Measurements from ENCODE around the gene SYT7.
A peak's percentile ranks its signal among the peaks of the same experiment; 100 is the strongest.
"Not testable (repeated sequence)": the region's sequence is repeated elsewhere in the genome, so short reads cannot be mapped to it uniquely, and the experiment has no call there.

The SYT7 gene, protein sequence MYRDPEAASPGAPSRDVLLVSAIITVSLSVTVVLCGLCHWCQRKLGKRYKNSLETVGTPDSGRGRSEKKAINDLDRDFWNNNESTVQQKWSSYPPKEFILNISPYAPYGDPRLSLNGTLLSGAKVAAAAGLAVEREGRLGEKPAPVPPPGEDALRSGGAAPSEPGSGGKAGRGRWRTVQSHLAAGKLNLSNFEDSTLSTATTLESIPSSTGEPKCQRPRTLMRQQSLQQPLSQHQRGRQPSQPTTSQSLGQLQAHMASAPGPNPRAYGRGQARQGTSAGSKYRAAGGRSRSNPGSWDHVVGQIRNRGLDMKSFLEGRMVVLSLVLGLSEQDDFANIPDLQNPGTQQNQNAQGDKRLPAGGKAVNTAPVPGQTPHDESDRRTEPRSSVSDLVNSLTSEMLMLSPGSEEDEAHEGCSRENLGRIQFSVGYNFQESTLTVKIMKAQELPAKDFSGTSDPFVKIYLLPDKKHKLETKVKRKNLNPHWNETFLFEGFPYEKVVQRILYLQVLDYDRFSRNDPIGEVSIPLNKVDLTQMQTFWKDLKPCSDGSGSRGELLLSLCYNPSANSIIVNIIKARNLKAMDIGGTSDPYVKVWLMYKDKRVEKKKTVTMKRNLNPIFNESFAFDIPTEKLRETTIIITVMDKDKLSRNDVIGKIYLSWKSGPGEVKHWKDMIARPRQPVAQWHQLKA

DNA sequence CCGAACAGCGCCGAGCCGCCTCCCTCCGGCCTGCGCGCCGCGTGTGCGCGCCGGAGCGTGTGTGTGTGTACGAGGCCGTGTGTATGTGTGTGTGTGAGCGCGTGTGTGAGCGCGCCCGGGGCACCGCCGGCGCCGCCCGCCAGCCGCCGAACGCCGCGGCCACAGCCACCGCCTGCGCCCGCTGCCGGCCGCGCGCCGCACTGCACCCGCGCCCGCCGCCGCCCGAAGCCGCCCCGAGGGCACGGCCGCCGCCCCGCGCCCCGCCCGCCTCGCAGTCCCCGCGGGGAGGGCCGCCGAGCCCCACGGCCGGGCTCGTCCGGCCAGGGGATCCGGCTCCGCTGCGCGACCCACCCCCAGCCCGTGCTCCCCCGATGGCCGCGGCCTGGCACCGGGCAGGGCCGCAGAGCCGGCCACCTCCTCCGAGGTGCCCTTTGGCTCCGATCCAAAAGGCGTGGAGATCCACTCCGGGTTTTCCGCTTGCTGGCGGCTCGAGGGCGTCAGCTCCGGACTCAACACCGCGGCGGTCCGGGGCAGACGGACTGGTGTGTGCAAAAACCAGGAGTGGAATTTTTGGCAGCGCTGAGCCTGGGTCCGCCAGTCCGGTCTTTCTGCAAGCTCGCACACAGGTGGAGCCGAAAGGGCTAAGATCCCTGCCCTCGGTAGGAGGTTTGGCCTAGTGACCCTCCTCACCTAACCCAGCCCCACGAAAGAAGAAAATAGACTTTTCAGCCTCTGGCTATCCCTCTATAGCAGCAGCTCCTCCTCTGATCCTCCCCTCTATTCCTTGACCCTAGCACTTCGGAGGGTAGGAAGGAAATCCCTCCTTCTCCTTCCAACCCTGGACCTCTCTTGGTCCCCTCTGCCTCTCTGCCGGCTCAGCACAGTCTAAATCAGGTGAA, at the start of gene SYT7:
Gene SYT7 (minus strand): TSS at position 47 of the 899 bp plus-strand sequence. CDS start 256 bp downstream, outside the sequence.
- peak; percentile 90 for DNase-seq (ENCODE audit: low read depth)

DNA sequence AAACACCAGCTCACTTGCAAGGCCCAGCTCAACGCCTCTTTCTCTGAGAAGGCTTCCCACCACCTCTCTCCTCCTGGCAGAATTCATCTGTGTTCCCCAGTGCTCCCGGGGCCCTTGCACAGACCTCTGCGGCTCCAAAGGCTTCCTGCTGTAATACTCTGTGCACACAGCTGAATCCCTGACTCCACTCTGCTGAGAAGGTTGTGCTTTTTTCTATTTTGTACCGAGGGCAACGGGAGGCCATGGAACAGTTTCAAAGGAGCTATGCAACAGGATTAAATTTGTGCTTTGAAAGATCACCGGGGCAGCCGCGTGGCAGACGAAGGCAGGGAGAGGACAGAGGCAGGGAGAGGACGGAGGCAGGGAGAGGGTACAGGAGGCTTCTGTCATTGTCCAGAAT, 49.2 kb upstream of the SYT7 start:
- no peak for DNase-seq (ENCODE audit: low read depth)
- H3K4me3 ChIP-seq (ENCODE audit: low read depth, low read length) = no peak overlapping the region

More for the DNA sequence above, at the start of gene SYT7:
- H3K4me3 ChIP-seq (ENCODE audit: low read depth, low read length) = peak within 1 kb of the TSS; percentile 43

DNA sequence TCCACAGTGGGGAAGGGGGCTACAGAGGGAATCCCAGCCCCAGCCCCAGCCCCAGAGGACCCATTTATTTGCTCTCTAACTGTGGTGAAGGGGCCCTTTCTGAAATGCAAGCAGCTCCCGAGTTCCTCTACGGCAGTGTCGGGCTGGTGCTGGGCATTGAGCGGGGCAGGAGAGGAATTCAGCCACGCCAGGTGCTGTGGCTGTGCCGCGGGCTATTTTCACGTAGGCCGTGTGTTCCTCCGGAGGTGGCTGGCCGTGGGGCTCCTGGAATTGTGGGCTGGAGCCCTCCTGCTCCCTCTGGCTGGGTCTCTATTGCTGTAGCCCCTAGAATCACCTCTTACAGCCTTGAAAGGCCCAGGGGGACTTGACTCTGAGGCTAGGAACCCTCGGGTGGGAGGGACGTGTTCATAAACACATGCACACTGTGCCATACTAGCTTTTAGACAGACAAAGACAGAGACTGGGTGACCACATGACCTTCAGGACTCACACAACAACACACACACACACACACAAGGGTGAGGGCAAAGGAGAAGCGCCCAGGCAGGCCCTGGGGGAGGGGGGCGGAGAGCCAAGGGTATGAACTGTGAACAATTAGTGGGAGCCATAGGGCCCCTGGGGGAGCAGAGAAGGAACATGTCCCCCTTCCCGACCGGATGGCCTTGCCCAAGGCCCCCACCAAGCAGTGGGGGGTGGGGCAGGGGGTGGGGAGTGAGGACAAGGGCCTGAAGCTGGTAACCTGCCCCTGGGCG, 48.4 kb upstream of the SYT7 start:
- H3K4me3 ChIP-seq (ENCODE audit: low read depth, low read length) = no peak overlapping the region
- DNase-seq (ENCODE audit: low read depth) = no peak

DNA sequence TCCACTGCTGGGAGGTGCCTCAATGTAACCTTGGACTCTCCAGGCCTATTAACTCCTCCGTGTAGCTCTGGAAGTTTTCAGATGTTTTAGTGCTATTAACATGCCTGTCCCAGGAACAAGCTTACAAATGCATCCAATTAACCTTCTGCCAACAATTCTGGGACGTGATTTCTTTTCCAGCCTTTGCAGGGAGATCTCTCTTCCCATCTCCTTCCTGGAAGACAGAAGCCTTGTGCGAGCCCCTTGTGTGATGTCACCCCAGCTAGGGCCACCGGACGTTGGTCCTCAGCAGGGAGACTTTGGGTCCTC, 47.7 kb upstream of the SYT7 start:
- no peak for DNase-seq (ENCODE audit: low read depth)
- no peak overlapping the region for H3K4me3 ChIP-seq (ENCODE audit: low read depth, low read length)

DNA sequence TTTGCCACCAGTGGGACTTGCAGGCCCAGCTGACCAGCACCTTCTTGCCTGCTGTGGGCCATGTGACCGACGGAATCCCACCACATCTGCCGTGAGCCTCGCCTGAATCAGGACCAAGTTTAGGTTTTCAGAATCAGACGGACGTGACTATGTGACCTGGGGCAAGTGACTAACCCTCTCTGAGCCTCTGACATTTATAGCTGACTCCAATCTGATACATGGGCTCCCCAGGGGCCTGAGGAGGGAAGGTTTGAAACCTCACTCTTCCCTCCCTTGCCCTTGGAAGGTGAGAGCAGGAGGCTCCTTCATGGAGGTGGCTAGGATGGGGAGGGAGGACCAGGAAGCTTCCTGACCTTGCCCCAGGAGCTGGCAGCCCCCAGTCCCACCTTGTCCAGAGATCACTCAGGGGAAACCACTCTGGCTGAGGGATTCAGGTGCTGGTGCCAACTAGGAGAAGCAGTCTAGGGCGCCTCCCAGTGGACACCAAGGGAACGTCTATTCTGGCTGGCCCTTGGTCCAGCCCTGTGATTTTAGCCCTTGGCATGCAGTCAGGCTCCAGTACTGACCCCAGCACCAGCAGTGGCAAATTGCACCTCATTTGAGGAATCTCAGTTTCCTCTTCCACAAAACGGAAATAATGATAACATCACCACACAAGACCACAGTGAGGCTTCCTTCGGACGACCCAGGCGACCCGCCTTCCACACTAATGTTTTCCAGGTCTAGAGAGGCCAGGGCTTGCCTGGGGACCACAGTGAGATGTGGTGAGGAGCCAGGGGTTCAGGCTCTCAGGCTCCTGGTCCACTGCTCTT, 47.2 kb upstream of the SYT7 start:
- DNase-seq (ENCODE audit: low read depth) = no peak
- H3K4me3 ChIP-seq (ENCODE audit: low read depth, low read length) = no peak overlapping the region

DNA sequence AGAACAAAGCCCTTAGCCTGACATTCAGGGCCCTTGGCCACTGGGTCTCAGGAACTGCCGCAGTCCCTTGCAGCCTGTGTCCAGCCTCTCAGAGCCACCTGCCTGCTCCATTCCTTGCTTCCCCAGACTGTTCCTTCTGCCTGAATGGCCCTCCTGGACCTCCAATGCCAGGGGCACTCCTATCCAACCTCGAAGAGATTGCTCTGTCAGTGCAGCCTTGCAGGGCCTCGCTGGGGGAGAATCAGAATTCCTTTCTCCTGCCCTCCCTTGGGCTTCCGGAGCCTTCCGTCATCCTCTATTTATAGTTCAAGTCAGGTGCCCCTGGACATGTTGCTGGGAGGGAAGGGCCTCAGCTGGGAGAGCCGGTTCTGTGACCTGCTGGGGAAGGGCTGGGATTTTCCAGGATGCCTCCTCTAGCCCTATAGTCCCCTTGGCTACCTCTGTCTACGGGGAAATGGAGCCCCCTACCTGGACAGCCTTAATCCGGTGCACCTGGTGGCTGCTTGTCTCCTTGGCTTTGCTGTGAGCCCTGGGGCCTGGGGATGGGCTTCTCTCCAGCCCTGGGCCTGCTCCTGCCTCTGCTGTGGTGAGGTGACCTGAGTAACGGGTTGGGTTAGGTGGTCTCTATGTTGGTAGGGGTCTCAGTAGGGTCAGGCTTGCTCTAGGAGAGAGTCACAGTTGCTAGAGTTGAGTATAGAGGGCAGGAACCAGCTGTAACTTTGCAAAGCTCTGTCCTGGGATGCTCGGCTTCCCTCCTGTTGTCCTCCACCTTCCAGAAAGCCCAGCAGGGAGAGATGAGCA, 45.9 kb upstream of the SYT7 start:
- no peak for DNase-seq (ENCODE audit: low read depth)

DNA sequence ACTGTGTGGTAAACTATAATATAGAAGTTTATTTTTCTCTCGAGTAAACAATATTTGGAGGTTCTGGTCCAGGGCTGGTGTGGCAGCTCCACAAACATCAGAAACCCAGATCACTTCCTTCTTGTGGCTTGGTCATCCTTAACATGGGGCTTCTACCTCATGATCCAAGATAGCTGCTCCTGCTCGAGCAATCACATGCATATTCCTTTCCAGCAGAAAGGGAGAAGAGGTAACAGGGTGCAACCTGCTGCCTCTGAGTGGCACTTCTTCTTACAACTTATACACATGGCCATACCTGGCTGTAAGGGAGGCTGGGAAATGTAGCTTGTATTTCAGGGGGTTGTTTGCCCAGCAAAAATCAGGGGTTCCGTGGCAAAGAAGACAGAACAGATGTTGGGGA, 44.6 kb upstream of the SYT7 start:
- H3K4me3 ChIP-seq (ENCODE audit: low read depth, low read length) = no peak overlapping the region
- DNase-seq (ENCODE audit: low read depth) = no peak

More for the DNA sequence above, 45.9 kb upstream of the SYT7 start:
- H3K4me3 ChIP-seq (ENCODE audit: low read depth, low read length) = no peak overlapping the region

DNA sequence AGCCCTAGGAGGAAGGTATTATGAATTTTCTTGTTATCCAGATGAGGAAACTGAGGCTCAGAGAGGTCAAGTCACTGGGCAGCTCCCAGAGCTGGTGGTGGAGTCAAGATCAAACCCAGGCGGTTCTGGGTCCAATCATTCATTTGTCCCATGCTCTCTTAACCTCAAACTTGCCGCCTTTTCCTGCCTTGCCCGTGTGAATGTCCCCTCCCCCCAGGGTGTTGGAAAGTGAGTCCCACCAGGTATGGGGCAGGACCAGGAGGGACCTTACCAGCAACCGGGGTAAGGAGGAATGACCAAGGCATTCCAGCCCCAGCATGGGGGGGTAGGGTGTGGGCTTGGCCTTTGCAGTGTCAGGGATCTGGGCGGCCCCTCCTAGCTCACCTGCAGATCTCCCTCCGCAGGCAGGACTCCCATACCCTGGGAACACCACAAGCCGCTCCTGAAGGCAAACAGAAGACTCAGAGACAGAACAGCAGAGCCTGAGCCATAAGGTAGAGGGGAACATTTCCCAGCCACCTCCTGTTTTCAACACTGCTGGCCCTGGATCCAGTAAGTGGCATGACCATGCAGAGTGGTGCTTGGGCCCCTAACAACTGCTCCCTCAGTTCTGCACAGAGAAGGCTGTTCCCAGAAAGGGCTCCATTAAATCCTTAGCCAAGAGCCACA, 41.2 kb upstream of the SYT7 start:
- no peak for DNase-seq (ENCODE audit: low read depth)
- H3K4me3 ChIP-seq (ENCODE audit: low read depth, low read length) = no peak overlapping the region

DNA sequence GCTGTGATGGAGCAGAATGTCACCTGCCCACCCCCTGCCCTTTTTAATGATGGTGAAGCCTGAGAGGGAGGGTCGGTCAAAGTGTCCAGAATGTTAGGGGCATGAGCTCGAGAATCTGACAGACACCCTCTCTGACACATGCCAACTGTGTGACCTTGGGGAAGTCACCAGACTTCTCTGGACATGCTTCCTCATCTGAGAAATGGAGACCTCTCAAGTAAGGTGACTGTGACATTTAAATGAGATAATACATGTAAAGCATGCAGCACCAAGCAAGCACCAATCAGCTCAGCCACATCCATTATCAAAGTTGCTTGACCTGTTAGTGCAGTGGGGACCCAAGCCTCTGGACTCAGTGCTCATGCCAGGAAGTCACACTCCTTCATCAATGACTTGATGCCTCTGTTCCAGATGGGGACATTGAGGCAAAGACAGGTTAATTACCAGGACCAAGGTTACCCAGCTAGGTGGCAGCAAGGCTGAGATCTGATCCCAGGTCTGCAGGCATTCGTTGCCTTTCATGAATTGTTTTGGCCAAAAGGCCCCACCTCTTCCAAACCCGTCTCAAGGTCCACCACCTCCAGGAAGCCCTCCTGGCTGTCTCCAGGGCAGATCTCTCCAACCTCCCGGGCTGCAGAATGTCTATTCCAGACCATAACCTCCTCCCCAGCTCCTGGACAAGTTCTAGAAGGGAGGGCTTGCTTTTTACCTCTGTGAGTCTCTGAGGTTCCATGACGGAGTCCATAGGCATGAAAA, 38.8 kb upstream of the SYT7 start:
- H3K4me3 ChIP-seq (ENCODE audit: low read depth, low read length) = no peak overlapping the region
- DNase-seq (ENCODE audit: low read depth) = no peak

DNA sequence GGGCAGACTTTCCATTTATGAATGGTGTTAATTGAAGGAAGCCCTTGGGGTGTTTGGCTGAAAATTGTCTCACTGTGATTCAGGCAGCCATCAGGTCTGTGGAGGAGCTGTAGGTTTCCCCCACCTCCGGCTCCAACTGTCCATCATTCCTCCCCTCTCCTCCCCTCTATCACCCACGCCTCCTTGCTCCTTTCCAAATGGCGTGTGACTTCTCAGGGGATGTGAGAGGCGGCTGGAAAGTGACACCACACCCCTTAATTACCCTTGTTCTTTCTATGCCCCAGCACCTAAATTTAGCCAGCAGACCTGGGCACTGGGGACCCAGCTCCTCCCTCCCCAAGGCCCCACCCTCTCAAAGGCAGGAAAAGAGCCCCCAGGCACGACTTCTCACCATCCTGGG, 38.1 kb upstream of the SYT7 start:
- no peak overlapping the region for H3K4me3 ChIP-seq (ENCODE audit: low read depth, low read length)
- DNase-seq (ENCODE audit: low read depth) = no peak

DNA sequence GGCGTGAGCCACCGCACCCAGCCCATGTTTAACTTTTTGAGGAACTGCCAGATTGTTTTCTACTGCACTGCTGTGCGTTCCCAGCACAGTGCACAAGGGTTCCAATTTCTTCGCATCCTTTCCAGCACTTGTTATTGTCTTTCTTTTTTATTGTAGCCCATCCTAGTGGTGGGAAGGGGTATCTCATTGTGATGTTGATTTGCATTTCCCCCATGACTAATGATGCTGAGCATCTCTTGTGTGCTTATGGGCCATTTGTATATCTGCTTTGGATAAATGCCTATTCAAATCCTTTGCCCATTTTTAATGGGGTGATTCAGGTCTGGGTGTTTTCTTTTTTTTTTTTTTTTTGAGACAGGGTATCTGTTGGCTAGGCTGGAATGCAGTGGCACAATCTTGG, 36.6 kb upstream of the SYT7 start:
- no peak overlapping the region for H3K4me3 ChIP-seq (ENCODE audit: low read depth, low read length)
- DNase-seq (ENCODE audit: low read depth) = no peak

DNA sequence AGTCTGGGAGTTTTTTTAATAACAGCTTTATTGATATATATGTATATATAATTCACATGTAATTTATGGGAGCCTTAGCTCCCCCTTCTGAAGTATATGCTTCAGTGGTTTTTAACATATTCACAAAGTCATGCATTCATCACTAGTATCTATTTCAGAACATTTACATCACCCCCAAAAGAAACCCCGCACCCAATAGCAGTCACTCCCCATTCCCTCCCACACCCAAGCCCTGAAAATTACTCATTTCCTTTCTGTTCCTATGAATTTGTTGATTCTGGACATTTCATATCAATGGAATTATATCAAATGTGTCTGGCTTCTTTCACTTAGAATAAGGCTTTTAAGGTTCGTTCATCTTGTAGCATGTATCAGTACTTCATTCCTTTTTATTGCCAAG, 35.6 kb upstream of the SYT7 start:
- no peak for DNase-seq (ENCODE audit: low read depth)
- no peak overlapping the region for H3K4me3 ChIP-seq (ENCODE audit: low read depth, low read length)

DNA sequence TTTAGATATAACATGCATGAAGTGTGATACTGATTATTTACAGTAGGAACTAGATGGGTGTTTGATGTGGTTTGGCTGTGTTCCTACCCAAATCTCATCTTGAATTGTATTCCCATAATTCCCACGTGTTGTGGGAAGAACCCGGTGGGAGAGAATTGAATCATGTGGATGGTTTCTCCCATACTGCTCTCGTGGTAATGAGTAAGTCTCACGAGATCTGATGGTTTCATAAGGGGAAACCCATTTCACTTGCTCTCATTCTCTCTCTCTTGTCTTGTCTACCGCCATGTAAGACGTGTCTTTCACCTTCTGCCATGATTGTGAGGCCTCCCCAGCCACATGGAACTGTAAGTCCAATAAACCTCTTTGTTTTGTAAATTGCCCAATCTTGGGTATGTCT, 33.9 kb upstream of the SYT7 start:
- H3K4me3 ChIP-seq (ENCODE audit: low read depth, low read length); DNase-seq (ENCODE audit: low read depth): not testable (repeated sequence)

DNA sequence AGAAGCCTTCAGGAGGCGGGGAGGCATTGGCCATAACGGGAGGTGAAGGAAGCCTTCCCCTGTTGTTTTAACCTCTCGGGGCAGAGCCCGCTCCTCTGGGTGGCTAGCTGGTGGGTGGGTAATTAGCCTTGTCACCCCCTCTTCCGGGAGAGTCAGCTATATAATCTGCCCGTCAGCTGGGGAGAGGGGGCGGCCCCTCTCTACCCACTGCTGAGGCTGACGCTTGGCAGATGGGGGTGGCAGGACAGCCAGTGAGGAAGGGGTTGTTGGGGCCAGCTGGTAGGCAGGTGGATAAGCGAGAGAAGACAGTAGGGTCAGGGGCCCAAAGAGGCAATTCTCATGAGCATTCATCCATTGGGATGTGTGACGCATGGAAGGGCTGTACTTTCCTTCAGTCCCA, 33.0 kb upstream of the SYT7 start:
- no peak overlapping the region for H3K4me3 ChIP-seq (ENCODE audit: low read depth, low read length)
- no peak for DNase-seq (ENCODE audit: low read depth)

DNA sequence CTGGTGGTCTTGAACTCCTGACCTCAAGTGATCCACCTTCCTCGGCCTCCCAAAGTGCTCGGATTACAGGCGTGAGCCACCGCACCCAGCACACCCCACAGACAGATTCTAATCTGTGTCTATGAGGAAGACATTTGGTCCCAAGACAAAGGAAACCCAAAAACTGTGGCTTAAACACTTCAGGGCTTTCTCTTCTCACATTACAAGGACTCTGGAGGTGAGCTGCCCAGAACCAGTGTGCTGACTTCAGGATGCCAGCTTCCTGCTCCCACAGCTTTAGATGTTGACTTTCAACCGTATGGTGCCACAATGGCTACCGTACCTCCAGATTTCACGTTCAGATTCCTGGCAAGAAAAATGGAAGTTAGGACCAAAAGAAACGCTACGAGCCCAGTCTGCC, 32.2 kb upstream of the SYT7 start:
- no peak for DNase-seq (ENCODE audit: low read depth)
- H3K4me3 ChIP-seq (ENCODE audit: low read depth, low read length) = no peak overlapping the region

DNA sequence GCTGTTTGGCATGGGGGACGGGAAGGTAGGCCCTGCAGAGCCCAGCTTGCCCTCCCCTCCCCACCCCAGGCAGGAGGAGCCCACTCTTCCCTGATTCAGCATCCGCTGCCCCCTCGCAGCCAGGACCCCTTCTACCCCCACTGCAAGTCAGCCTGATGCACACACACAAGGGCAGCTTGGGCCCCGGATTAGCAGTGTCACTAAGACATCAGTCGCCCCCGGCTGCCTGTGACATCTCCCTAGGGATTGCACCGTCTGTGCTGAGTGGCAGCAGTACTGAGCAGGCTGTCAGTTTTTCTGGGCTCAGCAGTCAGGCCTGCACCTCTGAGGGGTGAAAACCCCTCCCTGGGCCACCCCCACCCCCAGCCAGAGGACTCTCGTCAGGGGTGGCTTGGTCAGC, 30.4 kb upstream of the SYT7 start:
- no peak for DNase-seq (ENCODE audit: low read depth)
- no peak overlapping the region for H3K4me3 ChIP-seq (ENCODE audit: low read depth, low read length)

DNA sequence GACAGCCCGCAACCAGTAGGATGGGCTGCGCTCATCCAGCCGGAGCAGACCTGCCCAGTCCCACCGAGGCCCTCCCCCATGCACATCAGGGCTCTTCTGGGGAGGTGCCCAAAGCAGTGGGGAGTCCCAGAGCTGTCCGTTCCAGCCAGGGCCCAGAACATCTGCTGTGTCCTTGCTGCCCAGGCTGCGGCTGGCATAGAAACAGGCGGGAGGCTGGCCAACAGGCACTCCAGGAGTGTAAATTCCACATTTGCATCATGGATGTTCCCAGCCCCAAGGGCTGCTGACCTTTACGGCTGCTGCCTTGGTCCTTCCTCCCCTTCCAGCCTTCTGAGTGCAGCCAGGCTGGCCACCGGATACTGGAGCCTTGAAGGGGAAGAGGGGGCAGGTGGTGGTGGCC, 30.0 kb upstream of the SYT7 start:
- DNase-seq (ENCODE audit: low read depth) = no peak
- no peak overlapping the region for H3K4me3 ChIP-seq (ENCODE audit: low read depth, low read length)
